Measurements from ENCODE around the gene FXN. TPM values are rescaled to one million over a fixed set of nuclear protein-coding genes. Genes with fewer than 3 reads are reported as not detected.

Gene FXN
- total RNA-seq, 1 donor from 2014 or later: 7.1 TPM

- H3K27ac Mint-ChIP-seq (ENCODE audit: unreplicated experiment): no peak overlapping the region
- no peak for DNase-seq
- TF ChIP-seq CTCF (IDR thresholded peaks at IDR 0.05; ENCODE audit: partially characterized antibody, unreplicated experiment): no peak
- no peak overlapping the region for H3K4me3 Mint-ChIP-seq (ENCODE audit: unreplicated experiment)
- H3K9me3 Mint-ChIP-seq (ENCODE audit: unreplicated experiment): peaks cover 2% of the 10 kb centered on the region
- peaks cover 6% of the 10 kb centered on the region for H3K27me3 Mint-ChIP-seq (ENCODE audit: unreplicated experiment)
- H3K4me1 Mint-ChIP-seq (ENCODE audit: low read depth, unreplicated experiment): no peaks in the 10 kb centered on the region
- H3K36me3 Mint-ChIP-seq (ENCODE audit: unreplicated experiment): no peaks in the 10 kb centered on the region
These were observed 96.8 kb downstream of the FXN start for GRCh38 chr9:69132361-69132760.

- Mint-ChIP-seq H3K27ac (ENCODE audit: unreplicated experiment) (no peak overlapping the region), H3K4me3 (ENCODE audit: unreplicated experiment) (no peak overlapping the region), H3K4me1 (ENCODE audit: low read depth, unreplicated experiment) (no peaks in the 10 kb centered on the region), H3K9me3 (ENCODE audit: unreplicated experiment) (peaks cover 2% of the 10 kb centered on the region), H3K27me3 (ENCODE audit: unreplicated experiment) (peaks cover 6% of the 10 kb centered on the region), H3K36me3 (ENCODE audit: unreplicated experiment) (no peaks in the 10 kb centered on the region)
- DNase-seq: no peak
- no peak for TF ChIP-seq CTCF (IDR thresholded peaks at IDR 0.05; ENCODE audit: partially characterized antibody, unreplicated experiment)
These were observed 98.9 kb downstream of the FXN start for GRCh38 chr9:69134412-69134811.

- H3K27ac Mint-ChIP-seq (ENCODE audit: unreplicated experiment): no peak overlapping the region
- H3K9me3 Mint-ChIP-seq (ENCODE audit: unreplicated experiment): peaks cover 2% of the 10 kb centered on the region
- DNase-seq: no peak
- no peak for TF ChIP-seq CTCF (IDR thresholded peaks at IDR 0.05; ENCODE audit: partially characterized antibody, unreplicated experiment)
- H3K27me3 Mint-ChIP-seq (ENCODE audit: unreplicated experiment): peaks cover 3% of the 10 kb centered on the region
- no peaks in the 10 kb centered on the region for H3K4me1 Mint-ChIP-seq (ENCODE audit: low read depth, unreplicated experiment)
- H3K36me3 Mint-ChIP-seq (ENCODE audit: unreplicated experiment): no peaks in the 10 kb centered on the region
- H3K4me3 Mint-ChIP-seq (ENCODE audit: unreplicated experiment): no peak overlapping the region
These were observed 100.6 kb downstream of the FXN start for GRCh38 chr9:69136185-69136584.

GRCh38 chr9:69136779-69137178 is 101.2 kb downstream of the FXN start:
- peaks cover 2% of the 10 kb centered on the region for H3K9me3 Mint-ChIP-seq (ENCODE audit: unreplicated experiment)
- no peak overlapping the region for H3K4me3 Mint-ChIP-seq (ENCODE audit: unreplicated experiment)
- no peak for DNase-seq
- no peak overlapping the region for H3K27ac Mint-ChIP-seq (ENCODE audit: unreplicated experiment)
- no peak for TF ChIP-seq CTCF (IDR thresholded peaks at IDR 0.05; ENCODE audit: partially characterized antibody, unreplicated experiment)
- no peaks in the 10 kb centered on the region for H3K36me3 Mint-ChIP-seq (ENCODE audit: unreplicated experiment)
- H3K27me3 Mint-ChIP-seq (ENCODE audit: unreplicated experiment): peaks cover 2% of the 10 kb centered on the region
- no peaks in the 10 kb centered on the region for H3K4me1 Mint-ChIP-seq (ENCODE audit: low read depth, unreplicated experiment)

- Mint-ChIP-seq H3K27me3 (ENCODE audit: unreplicated experiment) (peaks cover 2% of the 10 kb centered on the region), H3K27ac (ENCODE audit: unreplicated experiment) (no peak overlapping the region), H3K36me3 (ENCODE audit: unreplicated experiment) (no peaks in the 10 kb centered on the region), H3K4me1 (ENCODE audit: low read depth, unreplicated experiment) (no peaks in the 10 kb centered on the region), H3K4me3 (ENCODE audit: unreplicated experiment) (no peak overlapping the region), H3K9me3 (ENCODE audit: unreplicated experiment) (peaks cover 2% of the 10 kb centered on the region)
- TF ChIP-seq CTCF (IDR thresholded peaks at IDR 0.05; ENCODE audit: partially characterized antibody, unreplicated experiment): no peak
- DNase-seq: no peak
These were observed 101.8 kb downstream of the FXN start for GRCh38 chr9:69137311-69137710.

All from glutamatergic neuron (in vitro differentiated cells).